Stimulated activated CD8-positive, alpha-beta memory T cell treated with anti-CD3 and anti-CD28 coated beads, Interleukin-4, amount 100 ng/mL, for 4 hours (primary cell): ENCODE measurements around the gene RETNLB.

Experiments
- DNase-seq, 2 donors: peaks; one replicate each; pipeline ENCODE4 v3.0.0-alpha.2; 2020; ENCODE audit warnings: low read depth in 2 of 2, low spot score in 1 of 2

The RETNLB gene

GRCh38 chr3:108757404-108757982 is at the start of gene RETNLB:
RETNLB (minus strand) TSS chr3:108757410; CDS start chr3:108757185, 225 bp downstream.
- no peak for DNase-seq

- no peak for DNase-seq
These were observed 49.1 kb upstream of the RETNLB start for GRCh38 chr3:108806316-108806715.

- no peak for DNase-seq
These were observed 47.8 kb upstream of the RETNLB start for GRCh38 chr3:108804966-108805365.

- DNase-seq: no peak
These were observed 47.2 kb upstream of the RETNLB start for GRCh38 chr3:108804437-108804836.

GRCh38 chr3:108791473-108791872 is 34.3 kb upstream of the RETNLB start:
- DNase-seq: no peak

GRCh38 chr3:108780235-108780634 is 23.0 kb upstream of the RETNLB start:
- DNase-seq: no peak

GRCh38 chr3:108779496-108779895 is 22.3 kb upstream of the RETNLB start:
- DNase-seq: no peak

- no peak for DNase-seq
These were observed 18.4 kb upstream of the RETNLB start for GRCh38 chr3:108775649-108776048.

GRCh38 chr3:108767253-108767652 is 10.0 kb upstream of the RETNLB start:
- no peak for DNase-seq

- DNase-seq: no peak
These were observed 1.5 kb downstream of the RETNLB start for GRCh38 chr3:108755686-108756085.

GRCh38 chr3:108744762-108745161 is 12.4 kb downstream of the RETNLB start:
- DNase-seq: no peak

GRCh38 chr3:108742929-108743328 is 14.3 kb downstream of the RETNLB start:
- DNase-seq: no peak

- DNase-seq: no peak
These were observed 20.4 kb downstream of the RETNLB start for GRCh38 chr3:108736821-108737220.

GRCh38 chr3:108728934-108729333 is 28.3 kb downstream of the RETNLB start:
- DNase-seq: no peak

GRCh38 chr3:108728105-108728504 is 29.1 kb downstream of the RETNLB start:
- no peak for DNase-seq

- DNase-seq: no peak
These were observed 33.1 kb downstream of the RETNLB start for GRCh38 chr3:108724101-108724500.

- DNase-seq: no peak
These were observed 34.5 kb downstream of the RETNLB start for GRCh38 chr3:108722724-108723123.

GRCh38 chr3:108719178-108719806 is 37.9 kb downstream of the RETNLB start:
- no peak for DNase-seq

GRCh38 chr3:108718454-108718853 is 38.8 kb downstream of the RETNLB start:
- no peak for DNase-seq

GRCh38 chr3:108713816-108714215 is 43.4 kb downstream of the RETNLB start:
- no peak for DNase-seq

- no peak for DNase-seq
These were observed 44.1 kb downstream of the RETNLB start for GRCh38 chr3:108713009-108713516.
